Stomach (tissue), 4 donors: Measurements from ENCODE around the gene OTOG.

Experiments used
- CTCF ChIP-seq, 7 experiments: fragments of 450-650 bp in 4 of 7; fragments of 200-600 bp in 3 of 7; sonication (generic) in 3 of 7; IDR thresholded peaks; one replicate each; pipeline ENCODE4 v1.5.1; 2016 to 2019; ENCODE audit warnings: antibody characterized with exemption in 7 of 7, control low read depth in 2 of 7, mild to moderate bottlenecking in 1 of 7
- POLR2A ChIP-seq, 4 donors: fragments of 450-650 bp; IDR thresholded peaks; one replicate each; pipeline ENCODE4 v1.6.1; 2016; ENCODE audit warnings: antibody characterized with exemption in 4 of 4, control low read depth in 2 of 4, mild to moderate bottlenecking in 1 of 4, moderate library complexity in 1 of 4
- POLR2AphosphoS5 ChIP-seq, 3 donors: sonication (generic); formaldehyde crosslinking; IDR thresholded peaks; one replicate each; pipeline ENCODE4 v1.6.1; 2016; ENCODE audit warnings: antibody characterized with exemption in 3 of 3

- TF ChIP-seq CTCF (IDR thresholded peaks at IDR 0.05) (no peak), POLR2A (IDR thresholded peaks at IDR 0.05) (no peak), POLR2AphosphoS5 (IDR thresholded peaks at IDR 0.05) (no peak)
Measured at GRCh38 chr11:17532784-17533183, 14.3 kb upstream of the OTOG start.
